ENCODE measurements around the gene CDH11. TPM values are rescaled to one million over a fixed set of nuclear protein-coding genes. Genes with fewer than 3 reads are reported as not detected.
A peak's percentile ranks its signal among the peaks of the same experiment; 100 is the strongest.

The CDH11 gene, protein sequence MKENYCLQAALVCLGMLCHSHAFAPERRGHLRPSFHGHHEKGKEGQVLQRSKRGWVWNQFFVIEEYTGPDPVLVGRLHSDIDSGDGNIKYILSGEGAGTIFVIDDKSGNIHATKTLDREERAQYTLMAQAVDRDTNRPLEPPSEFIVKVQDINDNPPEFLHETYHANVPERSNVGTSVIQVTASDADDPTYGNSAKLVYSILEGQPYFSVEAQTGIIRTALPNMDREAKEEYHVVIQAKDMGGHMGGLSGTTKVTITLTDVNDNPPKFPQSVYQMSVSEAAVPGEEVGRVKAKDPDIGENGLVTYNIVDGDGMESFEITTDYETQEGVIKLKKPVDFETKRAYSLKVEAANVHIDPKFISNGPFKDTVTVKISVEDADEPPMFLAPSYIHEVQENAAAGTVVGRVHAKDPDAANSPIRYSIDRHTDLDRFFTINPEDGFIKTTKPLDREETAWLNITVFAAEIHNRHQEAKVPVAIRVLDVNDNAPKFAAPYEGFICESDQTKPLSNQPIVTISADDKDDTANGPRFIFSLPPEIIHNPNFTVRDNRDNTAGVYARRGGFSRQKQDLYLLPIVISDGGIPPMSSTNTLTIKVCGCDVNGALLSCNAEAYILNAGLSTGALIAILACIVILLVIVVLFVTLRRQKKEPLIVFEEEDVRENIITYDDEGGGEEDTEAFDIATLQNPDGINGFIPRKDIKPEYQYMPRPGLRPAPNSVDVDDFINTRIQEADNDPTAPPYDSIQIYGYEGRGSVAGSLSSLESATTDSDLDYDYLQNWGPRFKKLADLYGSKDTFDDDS
- 48.6 and 52.0 TPM in 2 replicates for total RNA-seq (2014; rRNA removed; shearing (Covaris generic))

- DNase-seq (ENCODE audit: low read depth) = peak; percentile 73
Measured at GRCh38 chr16:65121870-65122723, at the start of gene CDH11. Gene CDH11 (minus strand): TSS chr16:65122063. CDS start chr16:65004869, 117,194 bp downstream.

- DNase-seq (ENCODE audit: low read depth) = peak; percentile 51
Measured at GRCh38 chr16:65154321-65154720, 32.5 kb upstream of the CDH11 start.

DNA sequence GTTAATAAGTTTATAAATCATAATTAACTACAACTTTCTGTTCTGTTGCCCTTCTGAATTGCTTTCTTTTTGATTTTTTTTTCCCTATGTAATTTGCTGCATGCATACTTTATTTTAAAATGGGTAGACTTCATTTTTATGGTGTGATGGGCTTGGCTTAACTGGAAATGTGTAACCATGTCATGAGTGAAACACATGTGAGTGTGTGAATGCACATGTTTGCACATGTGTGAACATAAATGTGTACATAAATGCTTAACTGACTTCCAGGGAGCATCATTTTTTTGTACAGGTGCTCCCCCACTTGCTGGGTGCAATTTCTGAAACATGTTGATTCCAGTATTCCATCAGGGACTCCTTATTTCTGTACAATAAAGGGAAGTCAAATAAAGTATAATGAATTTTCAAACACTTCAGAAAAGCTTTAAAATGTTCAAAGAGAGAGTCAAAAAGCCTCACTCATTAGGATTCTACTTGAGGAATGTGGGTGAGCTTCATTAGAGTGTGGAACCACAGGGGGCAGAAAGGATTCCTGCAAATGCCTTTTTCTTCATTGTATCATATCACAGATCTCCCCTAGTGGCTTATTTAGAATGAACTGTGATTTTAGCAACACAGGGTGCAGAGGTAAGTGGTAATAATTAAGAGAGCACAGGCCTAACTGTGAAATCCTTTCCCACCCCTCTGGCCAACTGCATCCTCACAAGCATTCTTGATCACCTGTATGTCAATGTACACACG is 31.7 kb upstream of the CDH11 start:
- no peak for DNase-seq (ENCODE audit: low read depth)

- no peak for DNase-seq (ENCODE audit: low read depth)
Measured at GRCh38 chr16:65148804-65149203, 26.9 kb upstream of the CDH11 start.

DNA sequence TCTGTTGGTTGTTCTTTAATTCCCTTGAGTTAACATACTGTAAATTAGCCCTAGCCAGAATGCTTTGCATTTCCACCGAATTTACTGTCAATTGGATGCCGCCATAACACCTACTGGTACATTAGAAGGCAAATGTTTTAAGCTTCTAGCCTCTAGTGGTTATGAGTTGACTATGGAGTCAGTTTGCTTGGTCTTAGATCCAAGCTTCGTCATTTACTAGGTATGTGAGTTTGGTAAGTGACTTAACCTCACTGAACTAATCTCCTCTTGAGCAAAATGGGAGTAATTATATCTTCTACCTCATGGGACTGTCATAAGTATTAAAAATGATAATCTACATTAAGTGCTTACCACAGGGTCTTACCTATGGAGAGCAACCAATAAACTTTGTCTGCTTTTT is 20.4 kb upstream of the CDH11 start:
- DNase-seq (ENCODE audit: low read depth) = peak; percentile 62

DNA sequence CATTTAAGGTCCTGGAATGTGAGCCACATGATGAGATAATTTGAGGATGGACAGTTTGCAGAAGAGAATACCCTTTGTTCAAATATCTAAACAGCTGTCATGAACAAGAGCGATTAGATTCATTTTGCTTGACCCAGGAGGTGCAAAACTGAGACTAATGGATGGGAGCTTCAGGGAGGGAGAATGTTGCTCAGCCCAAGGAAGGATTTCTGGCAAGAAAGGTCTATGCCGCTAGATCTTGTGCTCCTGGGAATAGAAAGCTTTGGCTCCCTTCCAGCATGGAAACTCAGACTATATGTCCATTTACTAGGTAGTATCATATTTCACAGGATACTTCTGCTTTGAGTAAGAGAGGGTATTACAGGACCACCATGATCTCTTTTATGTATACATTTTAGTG is 14.8 kb upstream of the CDH11 start:
- no peak for DNase-seq (ENCODE audit: low read depth)

DNA sequence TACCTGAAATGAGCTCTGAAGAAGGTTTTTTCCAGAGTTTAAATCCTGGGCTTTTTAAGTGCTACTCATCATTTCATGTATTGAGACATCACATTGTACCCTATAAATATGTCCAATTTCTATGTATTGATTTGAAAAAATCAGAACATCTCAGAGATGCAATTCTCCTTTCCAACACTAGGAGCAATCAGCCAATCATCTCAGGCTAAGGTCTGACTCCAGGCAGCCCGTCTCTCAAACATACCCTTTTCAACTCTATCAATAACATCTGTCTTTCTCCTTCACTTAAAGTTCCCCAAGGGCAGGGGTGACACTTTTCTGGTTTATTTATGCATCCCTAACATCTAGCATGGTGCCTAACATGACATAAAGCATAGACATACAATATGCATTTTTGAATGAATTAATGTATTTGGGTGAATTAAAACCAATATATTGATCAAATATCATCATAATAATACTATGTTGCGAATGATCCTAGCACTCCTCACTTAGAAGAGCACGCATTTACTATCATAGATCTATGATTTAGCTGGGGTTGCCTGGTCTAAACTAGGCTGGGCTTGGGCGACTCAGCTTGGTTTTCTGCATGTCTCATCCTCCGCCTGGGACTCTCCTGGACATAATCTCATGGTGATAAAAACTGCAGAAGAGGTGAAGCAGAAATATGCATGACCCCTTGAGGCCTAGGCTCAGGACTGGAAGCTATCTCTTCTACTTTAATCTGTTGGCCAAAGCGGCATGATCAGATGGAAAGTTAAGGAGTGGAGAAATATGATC is 5.2 kb upstream of the CDH11 start:
- DNase-seq (ENCODE audit: low read depth) = no peak

- no peak for DNase-seq (ENCODE audit: low read depth)
Measured at GRCh38 chr16:65125871-65126270, 4.0 kb upstream of the CDH11 start.

GRCh38 chr16:65125322-65125721 is 3.5 kb upstream of the CDH11 start:
- DNase-seq (ENCODE audit: low read depth) = no peak

- no peak for DNase-seq (ENCODE audit: low read depth)
Measured at GRCh38 chr16:65124596-65124995, 2.7 kb upstream of the CDH11 start.

DNA sequence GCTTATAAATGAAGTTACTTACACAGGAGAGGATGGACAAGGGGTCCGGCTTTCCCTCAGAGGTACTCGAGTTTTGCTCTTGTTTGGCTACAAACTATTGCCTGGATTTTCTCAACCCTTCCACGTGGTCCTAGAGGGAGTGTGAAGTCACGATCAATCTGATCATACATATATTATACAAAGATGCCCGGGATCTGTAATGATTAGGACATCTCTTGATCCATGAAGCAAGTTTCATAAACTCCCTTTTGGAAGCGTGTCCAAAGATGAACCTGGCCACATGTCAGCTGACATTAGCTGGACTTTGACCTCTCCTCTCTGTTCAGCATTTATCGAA is 2.3 kb upstream of the CDH11 start:
- DNase-seq (ENCODE audit: low read depth) = no peak

GRCh38 chr16:65123396-65124211 is 1.7 kb upstream of the CDH11 start:
- peak; percentile 52 for DNase-seq (ENCODE audit: low read depth)

DNA sequence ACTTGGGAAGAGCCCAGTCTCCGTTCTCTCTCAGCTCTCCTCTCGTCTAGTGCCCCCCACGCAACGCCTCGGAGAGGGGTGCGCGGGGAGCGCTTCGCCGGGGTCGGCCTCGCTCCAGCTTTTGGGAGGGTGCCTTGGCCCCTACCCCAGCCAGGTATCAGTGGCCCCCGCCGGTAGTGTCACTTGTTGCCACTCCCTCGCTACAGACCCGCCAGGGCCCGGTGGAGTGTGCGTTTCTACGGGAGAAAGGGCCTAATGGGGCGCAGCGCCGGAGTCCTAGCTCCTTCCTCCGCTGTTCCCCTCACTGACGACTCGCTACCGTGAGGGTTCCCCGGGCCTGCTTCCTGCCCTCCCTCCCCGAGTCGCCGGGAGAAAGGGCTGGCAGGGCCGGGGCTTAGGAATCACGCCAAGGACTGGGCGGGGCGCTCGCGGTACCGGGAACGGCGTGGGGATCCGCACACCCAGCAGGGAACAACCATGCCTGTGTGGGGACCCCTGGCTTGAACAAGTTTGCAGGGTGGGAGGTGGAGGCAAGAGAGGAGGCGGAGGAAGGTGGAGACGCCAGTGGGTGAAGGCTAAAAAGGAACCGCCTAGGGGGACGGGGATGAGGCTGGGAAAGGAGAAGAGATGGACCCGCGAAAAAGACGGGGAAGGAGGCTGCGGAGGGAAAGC is 997 bp upstream of the CDH11 start:
- peak; percentile 78 for DNase-seq (ENCODE audit: low read depth)

DNA sequence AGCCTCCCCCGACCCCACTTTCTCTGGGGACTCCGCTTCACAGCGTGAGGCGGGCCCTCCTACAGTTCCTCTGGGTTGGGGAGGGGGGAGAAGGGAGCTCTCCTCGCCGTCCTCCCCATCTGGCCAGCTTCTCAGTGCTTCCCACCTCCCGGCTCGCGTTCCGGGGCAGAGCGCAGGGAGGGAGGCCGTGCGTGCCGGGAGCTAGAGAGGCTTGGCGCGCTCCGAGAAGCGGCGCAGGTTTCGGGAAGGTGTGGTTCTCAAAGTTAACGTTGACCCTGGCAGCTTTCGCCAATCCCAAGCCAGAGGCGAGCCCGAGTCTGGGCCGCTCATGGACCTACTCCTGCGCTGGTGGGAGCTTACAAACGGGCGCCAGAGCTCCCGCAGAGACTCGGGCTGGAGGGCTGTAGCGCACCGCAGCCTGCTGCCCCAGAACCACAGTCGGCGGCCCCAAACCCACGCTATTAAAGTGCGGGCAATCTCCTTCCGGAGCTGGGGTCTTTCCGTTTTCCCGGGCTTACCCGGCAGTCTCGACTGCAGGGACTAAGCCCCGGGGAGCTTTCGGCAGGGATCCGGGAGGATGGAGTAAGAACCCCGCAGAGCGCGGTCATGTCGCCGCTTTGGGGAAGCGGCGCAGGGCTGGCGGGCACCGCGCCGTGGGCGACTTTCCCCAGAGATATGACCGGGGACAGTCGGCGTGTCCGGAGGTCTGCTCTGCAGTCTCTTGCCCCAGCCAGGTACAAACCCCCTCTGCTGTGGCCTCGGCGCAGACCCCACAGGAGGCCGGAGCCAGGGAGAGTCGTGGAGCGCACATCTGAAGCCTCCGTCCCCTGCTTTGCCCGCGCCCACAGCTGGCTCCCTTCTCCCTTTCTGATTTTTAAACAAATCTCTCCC is 787 bp downstream of the CDH11 start:
- no peak for DNase-seq (ENCODE audit: low read depth)

- DNase-seq (ENCODE audit: low read depth) = no peak
Measured at GRCh38 chr16:65120461-65120830, 1.4 kb downstream of the CDH11 start.

DNA sequence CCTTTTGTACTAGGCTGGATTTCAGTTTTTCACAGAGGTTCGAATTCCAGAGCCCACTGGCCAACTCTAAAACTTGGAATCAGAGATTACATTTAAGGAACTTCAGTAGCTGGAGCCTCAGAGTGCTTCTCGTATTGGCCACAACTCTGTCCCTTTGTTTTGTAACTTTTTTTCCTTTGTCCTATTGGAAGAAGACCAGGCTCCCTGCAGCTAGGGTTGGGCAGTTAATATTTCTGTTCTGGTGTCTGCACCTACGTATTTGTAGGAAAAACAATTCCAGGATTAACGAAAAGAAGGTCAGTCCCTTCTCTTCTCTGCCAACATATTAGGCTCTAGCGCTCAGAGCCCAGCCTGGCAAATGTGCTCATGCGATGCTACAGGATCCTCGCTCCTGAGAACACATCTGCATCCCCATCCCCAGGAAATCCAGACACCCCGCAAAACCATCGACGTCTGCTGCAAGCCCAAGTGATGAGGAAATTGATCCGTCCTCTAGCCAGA is 1.9 kb downstream of the CDH11 start:
- DNase-seq (ENCODE audit: low read depth) = no peak

DNA sequence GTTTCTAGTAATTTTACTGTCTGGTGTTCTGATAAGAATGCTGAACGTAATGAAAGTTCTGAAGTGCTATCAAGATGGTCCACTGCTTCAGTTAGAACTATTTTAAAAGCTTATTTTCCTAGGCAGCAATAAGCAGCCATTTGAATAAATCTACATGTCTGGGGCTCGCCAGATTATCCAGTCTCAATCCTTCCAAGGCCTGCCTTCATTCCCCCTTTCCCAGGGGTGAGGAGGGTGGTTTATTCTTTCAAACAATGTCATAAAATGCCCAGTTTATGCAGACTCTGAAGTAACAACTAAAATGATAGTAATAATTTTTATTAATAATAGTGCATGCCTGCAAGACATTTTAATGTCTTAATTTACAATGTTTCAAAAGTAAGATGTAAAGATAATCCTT is 2.4 kb downstream of the CDH11 start:
- DNase-seq (ENCODE audit: low read depth) = no peak

DNA sequence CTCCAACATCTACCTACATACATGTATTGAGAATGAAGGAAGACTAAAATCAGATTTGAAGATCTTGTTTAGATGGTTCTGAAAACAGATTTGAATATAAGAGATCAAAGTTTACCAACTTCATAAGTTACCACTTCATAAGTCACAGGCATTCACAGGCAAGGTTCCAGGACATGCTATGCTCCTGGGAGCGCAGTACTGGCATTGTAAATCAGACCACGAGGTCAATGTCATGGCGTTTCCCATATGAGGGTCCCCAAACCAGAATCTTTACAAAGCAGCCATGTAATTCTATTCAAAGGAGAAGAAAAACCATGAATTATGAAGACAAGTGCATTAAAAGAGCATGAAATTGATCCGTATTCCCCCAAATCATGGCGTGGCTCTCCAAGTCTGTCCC is 3.0 kb downstream of the CDH11 start:
- DNase-seq (ENCODE audit: low read depth) = no peak

Measured in RPMI7951 (cell line).